ENCODE results near the gene BRPF1.
A peak's percentile ranks its signal among the peaks of the same experiment; 100 is the strongest.

Gene BRPF1

GRCh38 chr3:9721700-9722060 is 9.9 kb upstream of the BRPF1 start:
- Histone ChIP-seq H3K27me3 (ENCODE audit: insufficient read depth, low read length, poor library complexity, severe bottlenecking) (no peaks in the 10 kb centered on the region), H3F3A (ENCODE audit: low read depth) (no peaks in the 10 kb centered on the region), H3K4me1 (ENCODE audit: insufficient read depth, low read length, poor library complexity, severe bottlenecking) (peaks cover 3% of the 10 kb centered on the region), H3K36me3 (ENCODE audit: insufficient read depth, low read length) (no peaks in the 10 kb centered on the region), H3K9ac (ENCODE audit: low read depth, low read length, poor library complexity, severe bottlenecking) (no peak overlapping the region), H2AFZ (ENCODE audit: low read length) (no peak overlapping the region), H3K79me2 (ENCODE audit: insufficient read depth, low read length) (no peaks in the 10 kb centered on the region), H3K4me3 (ENCODE audit: low read length, poor library complexity, severe bottlenecking) (no peak overlapping the region), H3K9me2 (replicated peaks; ENCODE audit: low read depth, low read length) (no peaks in the 10 kb centered on the region), H3K9me3 (ENCODE audit: insufficient read depth, low read depth, low read length) (no peaks in the 10 kb centered on the region), H3K4me2 (ENCODE audit: low read depth, low read length, poor library complexity, severe bottlenecking) (no peak overlapping the region), H4K20me1 (ENCODE audit: insufficient read depth, low read length, poor library complexity, severe bottlenecking) (no peaks in the 10 kb centered on the region)
- TF ChIP-seq CTCF (conservative IDR thresholded peaks at IDR 0.05; ENCODE audit: low read length) (no peak), EZH2phosphoT487 (IDR thresholded peaks at IDR 0.05; ENCODE audit: borderline replicate concordance) (no peak)

- TF ChIP-seq EZH2phosphoT487 (IDR thresholded peaks at IDR 0.05; ENCODE audit: borderline replicate concordance) (no peak), CTCF (conservative IDR thresholded peaks at IDR 0.05; ENCODE audit: low read length) (no peak)
- Histone ChIP-seq H3K9me3 (ENCODE audit: insufficient read depth, low read depth, low read length) (no peaks in the 10 kb centered on the region), H3F3A (ENCODE audit: low read depth) (peaks cover 7% of the 10 kb centered on the region; the same call in 1 of the 2 replicates), H3K4me1 (ENCODE audit: insufficient read depth, low read length, poor library complexity, severe bottlenecking) (peaks cover 29% of the 10 kb centered on the region), H3K36me3 (ENCODE audit: insufficient read depth, low read length) (no peaks in the 10 kb centered on the region), H4K20me1 (ENCODE audit: insufficient read depth, low read length, poor library complexity, severe bottlenecking) (no peaks in the 10 kb centered on the region), H3K4me3 (ENCODE audit: low read length, poor library complexity, severe bottlenecking) (no peak overlapping the region), H3K9me2 (replicated peaks; ENCODE audit: low read depth, low read length) (no peaks in the 10 kb centered on the region), H2AFZ (ENCODE audit: low read length) (no peak overlapping the region), H3K4me2 (ENCODE audit: low read depth, low read length, poor library complexity, severe bottlenecking) (no peak overlapping the region), H3K9ac (ENCODE audit: low read depth, low read length, poor library complexity, severe bottlenecking) (no peak overlapping the region), H3K27me3 (ENCODE audit: insufficient read depth, low read length, poor library complexity, severe bottlenecking) (no peaks in the 10 kb centered on the region), H3K79me2 (ENCODE audit: insufficient read depth, low read length) (0 out of 2 replicates have a peak, but pooled peaks cover 4% of the 10 kb centered on the region)
Observed at GRCh38 chr3:9725775-9726515, 5.6 kb upstream of the BRPF1 start.

- Histone ChIP-seq H4K20me1 (ENCODE audit: insufficient read depth, low read length, poor library complexity, severe bottlenecking) (peaks cover 5% of the 10 kb centered on the region), H2AFZ (ENCODE audit: low read length) (peak overlapping the region; percentile 87), H3K9me3 (ENCODE audit: insufficient read depth, low read depth, low read length) (no peaks in the 10 kb centered on the region)
Observed at GRCh38 chr3:9727041-9727595, 4.4 kb upstream of the BRPF1 start.

More at GRCh38 chr3:9727041-9727595, 4.4 kb upstream of the BRPF1 start:
- Histone ChIP-seq H3K27me3 (ENCODE audit: insufficient read depth, low read length, poor library complexity, severe bottlenecking) (peaks cover 6% of the 10 kb centered on the region), H3K4me2 (ENCODE audit: low read depth, low read length, poor library complexity, severe bottlenecking) (peak overlapping the region; percentile 63), H3K4me1 (ENCODE audit: insufficient read depth, low read length, poor library complexity, severe bottlenecking) (peaks cover 29% of the 10 kb centered on the region), H3K36me3 (ENCODE audit: insufficient read depth, low read length) (no peaks in the 10 kb centered on the region), H3K9ac (ENCODE audit: low read depth, low read length, poor library complexity, severe bottlenecking) (peak overlapping the region; percentile 55), H3F3A (ENCODE audit: low read depth) (peaks cover 7% of the 10 kb centered on the region; the same call in 1 of the 2 replicates), H3K79me2 (ENCODE audit: insufficient read depth, low read length) (peaks cover 10% of the 10 kb centered on the region; the same call in 1 of the 2 replicates), H3K9me2 (replicated peaks; ENCODE audit: low read depth, low read length) (no peaks in the 10 kb centered on the region), H3K4me3 (ENCODE audit: low read length, poor library complexity, severe bottlenecking) (peak overlapping the region; percentile 58)
- peak; percentile 84 for TF ChIP-seq CTCF (conservative IDR thresholded peaks at IDR 0.05; ENCODE audit: low read length)
- TF ChIP-seq EZH2phosphoT487 (IDR thresholded peaks at IDR 0.05; ENCODE audit: borderline replicate concordance) = no peak

All from Loucy (cell line).